ENCODE data around the gene CDH8. TPM values are rescaled to one million over a fixed set of nuclear protein-coding genes. Genes with fewer than 3 reads are reported as not detected.
"Not testable (repeated sequence)": the region's sequence is repeated elsewhere in the genome, so short reads cannot be mapped to it uniquely, and the experiment has no call there.

Gene CDH8
- total RNA-seq, 1 experiment from 2014 or later = not detected

- in situ Hi-C loops (cut with HindIII; ENCODE audit: low pct_unique_long_range_greater_than_20kb, low sequenced_read_pairs) = no loop called here
- no peak for DNase-seq (ENCODE audit: low read depth)
These were observed 212.9 kb downstream of the CDH8 start for GRCh38 chr16:61823326-61823725.

- DNase-seq (ENCODE audit: low read depth) = no peak
- in situ Hi-C loops (cut with HindIII; ENCODE audit: low pct_unique_long_range_greater_than_20kb, low sequenced_read_pairs) = no loop called here
These were observed 215.4 kb downstream of the CDH8 start for GRCh38 chr16:61820820-61821219.

- DNase-seq (ENCODE audit: low read depth) = peak; percentile 64
These were observed 215.8 kb downstream of the CDH8 start for GRCh38 chr16:61820398-61820797.

GRCh38 chr16:61818850-61819249 is 217.4 kb downstream of the CDH8 start:
- in situ Hi-C loops (cut with HindIII; ENCODE audit: low pct_unique_long_range_greater_than_20kb, low sequenced_read_pairs) = no loop called here
- DNase-seq (ENCODE audit: low read depth) = no peak

More at GRCh38 chr16:61820398-61820797, 215.8 kb downstream of the CDH8 start:
- in situ Hi-C loops (cut with HindIII; ENCODE audit: low pct_unique_long_range_greater_than_20kb, low sequenced_read_pairs) = no loop called here

- no peak for DNase-seq (ENCODE audit: low read depth)
- in situ Hi-C loops (cut with HindIII; ENCODE audit: low pct_unique_long_range_greater_than_20kb, low sequenced_read_pairs) = no loop called here
These were observed 218.5 kb downstream of the CDH8 start for GRCh38 chr16:61817583-61818278.

- no peak for DNase-seq (ENCODE audit: low read depth)
- in situ Hi-C loops (cut with HindIII; ENCODE audit: low pct_unique_long_range_greater_than_20kb, low sequenced_read_pairs) = no loop called here
These were observed 221.4 kb downstream of the CDH8 start for GRCh38 chr16:61814726-61815347.

GRCh38 chr16:61813339-61813738 is 222.9 kb downstream of the CDH8 start:
- in situ Hi-C loops (cut with HindIII; ENCODE audit: low pct_unique_long_range_greater_than_20kb, low sequenced_read_pairs) = no loop called here
- no peak for DNase-seq (ENCODE audit: low read depth)

GRCh38 chr16:61812251-61812650 is 224.0 kb downstream of the CDH8 start:
- no peak for DNase-seq (ENCODE audit: low read depth)
- in situ Hi-C loops (cut with HindIII; ENCODE audit: low pct_unique_long_range_greater_than_20kb, low sequenced_read_pairs) = no loop called here

GRCh38 chr16:61807551-61807950 is 228.7 kb downstream of the CDH8 start:
- in situ Hi-C loops (cut with HindIII; ENCODE audit: low pct_unique_long_range_greater_than_20kb, low sequenced_read_pairs) = no loop called here
- DNase-seq (ENCODE audit: low read depth) = no peak

- DNase-seq (ENCODE audit: low read depth); in situ Hi-C loops (cut with HindIII; ENCODE audit: low pct_unique_long_range_greater_than_20kb, low sequenced_read_pairs): not testable (repeated sequence)
These were observed 235.0 kb downstream of the CDH8 start for GRCh38 chr16:61801217-61801616.

GRCh38 chr16:61798741-61799140 is 237.5 kb downstream of the CDH8 start:
- no peak for DNase-seq (ENCODE audit: low read depth)
- in situ Hi-C loops (cut with HindIII; ENCODE audit: low pct_unique_long_range_greater_than_20kb, low sequenced_read_pairs) = no loop called here

- DNase-seq (ENCODE audit: low read depth) = no peak
- in situ Hi-C loops (cut with HindIII; ENCODE audit: low pct_unique_long_range_greater_than_20kb, low sequenced_read_pairs) = no loop called here
These were observed 238.2 kb downstream of the CDH8 start for GRCh38 chr16:61797961-61798507.

GRCh38 chr16:61797296-61797795 is 238.9 kb downstream of the CDH8 start:
- no peak for DNase-seq (ENCODE audit: low read depth)
- in situ Hi-C loops (cut with HindIII; ENCODE audit: low pct_unique_long_range_greater_than_20kb, low sequenced_read_pairs) = no loop called here

- in situ Hi-C loops (cut with HindIII; ENCODE audit: low pct_unique_long_range_greater_than_20kb, low sequenced_read_pairs) = no loop called here
- DNase-seq (ENCODE audit: low read depth) = peak; percentile 93
These were observed 243.9 kb downstream of the CDH8 start for GRCh38 chr16:61792194-61792909.

GRCh38 chr16:61791464-61791863 is 244.8 kb downstream of the CDH8 start:
- in situ Hi-C loops (cut with HindIII; ENCODE audit: low pct_unique_long_range_greater_than_20kb, low sequenced_read_pairs) = no loop called here
- peak; percentile 1 for DNase-seq (ENCODE audit: low read depth)

- DNase-seq (ENCODE audit: low read depth); in situ Hi-C loops (cut with HindIII; ENCODE audit: low pct_unique_long_range_greater_than_20kb, low sequenced_read_pairs): not testable (repeated sequence)
These were observed 254.4 kb downstream of the CDH8 start for GRCh38 chr16:61781855-61782254.

- in situ Hi-C loops (cut with HindIII; ENCODE audit: low pct_unique_long_range_greater_than_20kb, low sequenced_read_pairs) = no loop called here
- no peak for DNase-seq (ENCODE audit: low read depth)
These were observed 256.1 kb downstream of the CDH8 start for GRCh38 chr16:61780161-61780560.

- DNase-seq (ENCODE audit: low read depth) = no peak
- in situ Hi-C loops (cut with HindIII; ENCODE audit: low pct_unique_long_range_greater_than_20kb, low sequenced_read_pairs) = no loop called here
These were observed 265.9 kb downstream of the CDH8 start for GRCh38 chr16:61770301-61770700.

GRCh38 chr16:61763991-61764390 is 272.2 kb downstream of the CDH8 start:
- no peak for DNase-seq (ENCODE audit: low read depth)
- in situ Hi-C loops (cut with HindIII; ENCODE audit: low pct_unique_long_range_greater_than_20kb, low sequenced_read_pairs) = no loop called here

Data from Caki2 (cell line).